Natural killer cell (primary cell): ENCODE data around the gene EPG5. TPM values are rescaled to one million over a fixed set of nuclear protein-coding genes. Genes with fewer than 3 reads are reported as not detected.

ENCODE experiments used
- ATAC-seq, 3 donors: fragments of 150-1000 bp in 2 of 3; fragments of 200-7000 bp in 1 of 3; cut with Tn5 transposase; 1 replicate in 1 of 3; 2 replicates in 2 of 3; pipeline ENCODE4 v1.10.0; 2021; ENCODE audit warnings: mild to moderate bottlenecking in 2 of 3, moderate library complexity in 2 of 3
- DNase-seq, 2 donors: peaks; one replicate each; pipeline versions ENCODE4 v3.0.0 to v3.0.0-alpha.2; 2013 to 2021; ENCODE audit warnings: mixed read lengths in 1 of 2
- H3K27ac ChIP-seq: one replicate; pipeline ENCODE4 v1.5.1; 2013; ENCODE audit warnings: mild to moderate bottlenecking, low read length
- H3K27me3 ChIP-seq: one replicate; pipeline ENCODE4 v1.6.1; 2013; ENCODE audit warnings: low read length; ENCODE audit not compliant: control insufficient read depth, insufficient read depth
- H3K36me3 ChIP-seq: one replicate; pipeline ENCODE4 v1.6.1; 2013; ENCODE audit warnings: low read length; ENCODE audit not compliant: control insufficient read depth, insufficient read depth
- H3K4me1 ChIP-seq: one replicate; pipeline ENCODE4 v1.6.1; 2013; ENCODE audit warnings: low read length; ENCODE audit not compliant: control insufficient read depth, insufficient read depth
- H3K4me3 ChIP-seq: one replicate; pipeline ENCODE4 v1.5.1; 2013; ENCODE audit warnings: low read length
- H3K9me3 ChIP-seq: one replicate; pipeline ENCODE4 v1.6.1; 2013; ENCODE audit warnings: low read length; ENCODE audit not compliant: control insufficient read depth, insufficient read depth
- H3K27ac Mint-ChIP-seq, 2 donors: one replicate each; pipeline ENCODE4 v1.8.0; 2022; ENCODE audit warnings: mild to moderate bottlenecking in 2 of 2, mixed read lengths in 2 of 2, moderate library complexity in 1 of 2
- H3K27me3 Mint-ChIP-seq, 2 donors: one replicate each; pipeline ENCODE4 v1.8.0; 2022; ENCODE audit warnings: low read depth in 2 of 2, mixed read lengths in 2 of 2
- H3K36me3 Mint-ChIP-seq: one replicate; pipeline ENCODE4 v1.8.0; 2022; ENCODE audit warnings: mixed read lengths
- H3K4me1 Mint-ChIP-seq, 2 donors: one replicate each; pipeline ENCODE4 v1.8.0; 2022; ENCODE audit warnings: mixed read lengths in 2 of 2
- H3K4me3 Mint-ChIP-seq: one replicate; pipeline ENCODE4 v1.8.0; 2022; ENCODE audit warnings: mild to moderate bottlenecking, moderate library complexity, mixed read lengths
- H3K9me3 Mint-ChIP-seq, 2 donors: one replicate each; pipeline ENCODE4 v1.8.0; 2022; ENCODE audit warnings: mixed read lengths in 2 of 2
- CTCF ChIP-seq: fragments of 200-600 bp; IDR thresholded peaks from one replicate; pipeline ENCODE4 v1.8.0; 2022; ENCODE audit warnings: antibody characterized with exemption
- WGBS: methylation state at CpG from one replicate; pipeline ENCODE4 v1.1.7; 2013; ENCODE audit warnings: missing lambda C conversion rate; ENCODE audit not compliant: insufficient coverage; 5-methylcytosine and 5-hydroxymethylcytosine counted together
- intact Hi-C: fragments of 100-400 bp; cut with micrococcal nuclease; formaldehyde crosslinking; loops from one replicate; pipeline ENCODE4 v1.14.2; 2022
- total RNA-seq, 4 donors: library from RNA; stranded (reverse); fragments of 120-200 nt in 1 of 4; gene quantifications; one replicate each; pipeline versions ENCODE4 v1.2.3 to v1.2.4, GENCODE V29; 2013 to 2022

EPG5 gene
- total RNA-seq, 3 donors from 2014 or later (not counting 1 experiment from before 2014, with no cell fraction given), result 81.3 to 133 (median 99.6) TPM

DNA sequence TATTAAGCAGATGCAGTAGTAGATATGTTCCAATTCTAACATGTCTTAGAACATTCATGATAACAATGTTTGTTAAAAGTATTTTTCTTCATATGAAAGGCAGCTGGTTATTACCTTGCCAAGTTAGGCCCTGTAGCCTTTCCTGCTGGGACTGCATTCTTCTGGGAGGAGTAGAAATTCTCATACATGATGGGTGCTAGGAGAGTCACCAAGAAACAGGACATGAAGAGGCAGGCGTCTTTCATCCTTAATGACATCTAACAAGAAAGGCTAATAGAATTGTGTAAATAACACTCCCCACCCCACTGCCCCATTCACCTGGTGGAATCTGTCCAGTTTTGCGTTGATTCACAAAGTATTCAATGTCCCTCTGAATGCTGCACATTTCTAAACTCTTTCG is 24.7 kb upstream of the EPG5 start:
- Mint-ChIP-seq H3K9me3 (no peaks in the 10 kb centered on the region), H3K27me3 (no peaks in the 10 kb centered on the region), H3K27ac (no peak overlapping the region), H3K4me1 (no peaks in the 10 kb centered on the region), H3K36me3 (peaks cover 16% of the 10 kb centered on the region), H3K4me3 (no peak overlapping the region)
- no peak for DNase-seq
- ATAC-seq, result no peak
- Histone ChIP-seq H3K27ac (no peak overlapping the region), H3K4me1 (no peaks in the 10 kb centered on the region), H3K9me3 (no peaks in the 10 kb centered on the region), H3K27me3 (no peaks in the 10 kb centered on the region), H3K36me3 (peaks cover 10% of the 10 kb centered on the region), H3K4me3 (no peak overlapping the region)
- 94% methylated on average over 2 of the region's 3 CpGs for WGBS
- no peak for TF ChIP-seq CTCF
- intact Hi-C loops, result no loop called here

DNA sequence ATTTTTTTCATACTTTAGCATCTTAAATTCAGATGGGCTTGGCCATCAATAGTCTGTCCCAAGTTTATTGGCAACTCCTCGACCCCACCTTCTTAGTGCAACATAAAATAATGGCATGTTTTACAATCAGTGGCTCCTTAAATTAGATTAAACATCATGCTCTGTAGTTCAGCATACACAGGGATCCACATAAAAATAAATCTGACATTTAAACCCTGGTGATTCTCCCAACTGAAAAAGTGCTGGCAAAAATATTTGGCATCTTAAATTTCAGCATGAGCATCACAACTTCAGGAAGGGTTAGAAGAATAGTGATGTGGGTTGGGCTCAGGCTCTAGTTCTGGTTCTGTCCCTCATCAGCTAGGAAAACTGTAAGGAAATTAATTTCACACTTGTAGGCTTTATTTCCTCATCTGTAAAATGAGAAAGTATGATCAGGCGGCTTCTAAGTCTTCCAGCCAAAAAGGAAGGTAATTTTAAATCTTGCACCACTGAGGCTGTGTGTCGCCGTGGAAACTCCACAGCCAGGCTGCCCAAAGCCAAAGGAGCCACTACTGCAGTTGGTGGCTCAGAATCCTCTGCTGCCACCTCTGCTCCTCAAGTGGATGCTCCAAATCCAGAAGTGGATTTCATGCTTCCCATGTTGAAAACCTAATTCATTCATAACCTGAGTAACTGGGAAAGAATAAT is 17.6 kb upstream of the EPG5 start:
- DNase-seq (no peak), ATAC-seq (no peak)
- no peak overlapping the region for H3K27ac Mint-ChIP-seq
- H3K4me3 Mint-ChIP-seq, result no peak overlapping the region
- Histone ChIP-seq H3K36me3 (peaks cover 10% of the 10 kb centered on the region), H3K27ac (no peak overlapping the region), H3K9me3 (no peaks in the 10 kb centered on the region), H3K4me1 (no peaks in the 10 kb centered on the region), H3K4me3 (no peak overlapping the region), H3K27me3 (no peaks in the 10 kb centered on the region)
- H3K27me3 Mint-ChIP-seq, result no peaks in the 10 kb centered on the region
- H3K4me1 Mint-ChIP-seq, result no peaks in the 10 kb centered on the region
- intact Hi-C loops, result no loop called here
- TF ChIP-seq CTCF, result no peak
- no peaks in the 10 kb centered on the region for H3K9me3 Mint-ChIP-seq
- 96% methylated on average over 4 of the region's 4 CpGs for WGBS
- H3K36me3 Mint-ChIP-seq, result peaks cover 8% of the 10 kb centered on the region

- Mint-ChIP-seq H3K9me3 (no peaks in the 10 kb centered on the region), H3K4me1 (no peaks in the 10 kb centered on the region), H3K27me3 (no peaks in the 10 kb centered on the region), H3K27ac (no peak overlapping the region), H3K36me3 (no peaks in the 10 kb centered on the region), H3K4me3 (no peak overlapping the region)
- no peaks in the 10 kb centered on the region for H3K9me3 ChIP-seq
- H3K27ac ChIP-seq, result no peak overlapping the region
- DNase-seq, result no peak
- WGBS, result 100% methylated on average over 2 of the region's 2 CpGs
- no peaks in the 10 kb centered on the region for H3K36me3 ChIP-seq
- ATAC-seq, result no peak
- intact Hi-C loops, result no loop called here
- no peak for TF ChIP-seq CTCF
- H3K4me3 ChIP-seq, result no peak overlapping the region
- H3K27me3 ChIP-seq, result no peaks in the 10 kb centered on the region
- H3K4me1 ChIP-seq, result no peaks in the 10 kb centered on the region
These were observed 14.7 kb upstream of the EPG5 start for GRCh38 chr18:45981821-45982220.

- H3K4me1 ChIP-seq, result no peaks in the 10 kb centered on the region
- H3K36me3 ChIP-seq, result no peaks in the 10 kb centered on the region
- Mint-ChIP-seq H3K4me3 (no peak overlapping the region), H3K27me3 (no peaks in the 10 kb centered on the region), H3K36me3 (no peaks in the 10 kb centered on the region), H3K9me3 (no peaks in the 10 kb centered on the region), H3K4me1 (no peaks in the 10 kb centered on the region), H3K27ac (no peak overlapping the region)
- no peak overlapping the region for H3K27ac ChIP-seq
- no peak for ATAC-seq
- H3K4me3 ChIP-seq, result no peak overlapping the region
- WGBS, result 93% methylated on average over 1 of the region's 2 CpGs
- DNase-seq, result no peak
- H3K27me3 ChIP-seq, result no peaks in the 10 kb centered on the region
- TF ChIP-seq CTCF, result no peak
- H3K9me3 ChIP-seq, result no peaks in the 10 kb centered on the region
- intact Hi-C loops, result no loop called here
These were observed 13.1 kb upstream of the EPG5 start for GRCh38 chr18:45980229-45980628.
